ENCODE data around the gene NEU2. TPM values are rescaled to one million over a fixed set of nuclear protein-coding genes. Genes with fewer than 3 reads are reported as not detected.

The NEU2 gene
- not detected for total RNA-seq
- not detected for polyA plus RNA-seq
- long read RNA-seq, donor 1: 0 reads
- long read RNA-seq, donor 2: 0 reads

DNA sequence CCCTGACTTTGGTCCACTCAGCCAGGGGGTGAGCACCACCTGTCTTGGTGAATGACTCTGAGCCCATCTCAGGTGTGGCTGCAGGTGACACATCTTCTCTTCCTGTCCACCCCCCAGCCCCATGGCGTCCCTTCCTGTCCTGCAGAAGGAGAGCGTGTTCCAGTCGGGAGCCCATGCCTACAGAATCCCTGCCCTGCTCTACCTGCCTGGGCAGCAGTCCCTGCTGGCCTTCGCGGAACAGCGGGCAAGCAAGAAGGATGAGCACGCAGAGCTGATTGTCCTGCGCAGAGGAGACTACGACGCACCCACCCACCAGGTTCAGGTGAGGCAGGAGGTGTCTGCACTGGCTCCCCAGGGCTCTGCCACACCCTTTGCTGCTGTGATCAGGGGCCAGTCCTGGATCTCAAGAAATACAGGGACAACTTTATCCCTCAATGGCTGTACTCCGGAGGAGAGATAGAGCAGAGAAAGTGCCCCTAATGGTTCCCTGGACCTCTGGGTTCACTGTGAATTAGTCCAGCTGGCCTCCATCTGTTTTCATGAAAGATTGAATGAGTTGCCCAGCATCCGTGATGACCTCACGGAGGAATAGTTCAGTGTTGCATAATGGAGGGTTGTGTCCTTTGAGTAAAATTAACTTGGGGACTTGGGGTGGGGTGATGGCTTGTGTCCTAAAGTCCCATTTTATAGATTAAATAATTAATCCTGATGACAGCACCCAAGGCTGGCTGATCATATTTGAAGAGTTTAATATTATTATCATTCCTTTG lies at the start of gene NEU2:
Gene NEU2 (plus strand): TSS at position 122 of the 770 bp plus-strand sequence. CDS start 0 bp downstream, at position 122.
- 93 to 96% (median 94%) methylated on average over 13 of the region's 13 CpGs for WGBS, 5 donors
- Histone ChIP-seq H3K36me3 (no peaks in the 10 kb centered on the region), H3K27me3 (replicated peaks in 1 of 7) (no peaks in the 10 kb centered on the region), H3K4me3 (no peak within 1 kb of the TSS), H3K27ac (no peak within 1 kb of the TSS), H3K4me1 (no peaks in the 10 kb centered on the region), H3K9me3 (no peaks in the 10 kb centered on the region)
- TF ChIP-seq POLR2A (IDR thresholded peaks at IDR 0.05) (no peak), POLR2AphosphoS5 (IDR thresholded peaks at IDR 0.05) (no peak)
- TF ChIP-seq, protein P1, sequence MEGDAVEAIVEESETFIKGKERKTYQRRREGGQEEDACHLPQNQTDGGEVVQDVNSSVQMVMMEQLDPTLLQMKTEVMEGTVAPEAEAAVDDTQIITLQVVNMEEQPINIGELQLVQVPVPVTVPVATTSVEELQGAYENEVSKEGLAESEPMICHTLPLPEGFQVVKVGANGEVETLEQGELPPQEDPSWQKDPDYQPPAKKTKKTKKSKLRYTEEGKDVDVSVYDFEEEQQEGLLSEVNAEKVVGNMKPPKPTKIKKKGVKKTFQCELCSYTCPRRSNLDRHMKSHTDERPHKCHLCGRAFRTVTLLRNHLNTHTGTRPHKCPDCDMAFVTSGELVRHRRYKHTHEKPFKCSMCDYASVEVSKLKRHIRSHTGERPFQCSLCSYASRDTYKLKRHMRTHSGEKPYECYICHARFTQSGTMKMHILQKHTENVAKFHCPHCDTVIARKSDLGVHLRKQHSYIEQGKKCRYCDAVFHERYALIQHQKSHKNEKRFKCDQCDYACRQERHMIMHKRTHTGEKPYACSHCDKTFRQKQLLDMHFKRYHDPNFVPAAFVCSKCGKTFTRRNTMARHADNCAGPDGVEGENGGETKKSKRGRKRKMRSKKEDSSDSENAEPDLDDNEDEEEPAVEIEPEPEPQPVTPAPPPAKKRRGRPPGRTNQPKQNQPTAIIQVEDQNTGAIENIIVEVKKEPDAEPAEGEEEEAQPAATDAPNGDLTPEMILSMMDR (IDR thresholded peaks at IDR 0.05 in 8 of 11, conservative IDR thresholded peaks at IDR 0.05 in 3 of 11): no peak
- DNase-seq: peak; percentile 60
- intact Hi-C loops (cut with DNase I; ENCODE audit: low total_unique reads): no loop called here

DNA sequence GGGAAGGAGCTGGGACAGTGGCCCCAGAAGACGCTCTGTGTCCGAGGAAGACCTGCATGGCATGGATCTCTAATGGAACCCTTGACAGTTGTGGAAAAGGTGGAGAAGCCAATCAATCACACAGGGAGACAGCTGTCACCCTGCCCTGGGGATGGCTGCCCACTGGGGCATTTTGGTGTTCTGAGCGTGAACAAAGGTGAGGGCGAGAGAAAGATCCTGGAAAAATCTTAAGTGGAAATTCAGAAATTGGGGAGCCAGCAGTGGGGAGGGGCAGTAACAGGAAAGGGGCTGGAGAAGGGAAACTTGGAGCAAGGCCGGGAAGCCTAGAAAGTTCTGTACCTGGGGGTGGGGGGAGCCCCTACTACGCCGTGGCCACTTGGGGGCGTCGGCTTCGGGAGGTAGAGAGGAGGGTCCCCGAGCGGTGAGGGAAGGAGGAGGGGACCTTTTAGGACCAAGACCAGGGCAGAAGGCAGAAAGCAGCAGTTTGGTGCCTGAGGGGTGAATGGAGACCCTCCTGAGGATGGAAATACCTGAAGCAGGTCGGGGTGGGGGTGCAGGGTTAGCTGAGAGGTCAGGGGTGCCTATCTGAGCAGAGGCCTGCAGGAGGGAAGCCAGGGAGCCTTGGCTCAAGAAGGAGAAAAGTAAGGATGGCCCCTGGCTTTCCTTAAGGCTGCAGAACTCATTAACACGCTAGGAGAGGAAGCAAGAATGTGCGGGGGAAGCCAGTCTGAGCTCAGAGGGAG lies 49.4 kb upstream of the NEU2 start:
- H3K27ac ChIP-seq: no peak overlapping the region
- DNase-seq: no peak
- 47 to 59% (median 52%) methylated on average over 15 of the region's 15 CpGs for WGBS, 5 donors
- H3K4me1 ChIP-seq: no peaks in the 10 kb centered on the region
- H3K9me3 ChIP-seq: peaks cover 0 to 8% (median 0%) of the 10 kb centered on the region in 8 donors
- H3K4me3 ChIP-seq: no peak overlapping the region
- TF ChIP-seq POLR2AphosphoS5 (IDR thresholded peaks at IDR 0.05) (no peak), POLR2A (IDR thresholded peaks at IDR 0.05) (no peak)
- TF ChIP-seq, protein P1 (IDR thresholded peaks at IDR 0.05 in 8 of 11, conservative IDR thresholded peaks at IDR 0.05 in 3 of 11): no peak
- intact Hi-C loops (cut with DNase I; ENCODE audit: low total_unique reads): no loop called here
- H3K27me3 ChIP-seq (replicated peaks in 1 of 7): peaks cover 0 to 24% (median 0%) of the 10 kb centered on the region in 7 donors
- no peaks in the 10 kb centered on the region for H3K36me3 ChIP-seq

DNA sequence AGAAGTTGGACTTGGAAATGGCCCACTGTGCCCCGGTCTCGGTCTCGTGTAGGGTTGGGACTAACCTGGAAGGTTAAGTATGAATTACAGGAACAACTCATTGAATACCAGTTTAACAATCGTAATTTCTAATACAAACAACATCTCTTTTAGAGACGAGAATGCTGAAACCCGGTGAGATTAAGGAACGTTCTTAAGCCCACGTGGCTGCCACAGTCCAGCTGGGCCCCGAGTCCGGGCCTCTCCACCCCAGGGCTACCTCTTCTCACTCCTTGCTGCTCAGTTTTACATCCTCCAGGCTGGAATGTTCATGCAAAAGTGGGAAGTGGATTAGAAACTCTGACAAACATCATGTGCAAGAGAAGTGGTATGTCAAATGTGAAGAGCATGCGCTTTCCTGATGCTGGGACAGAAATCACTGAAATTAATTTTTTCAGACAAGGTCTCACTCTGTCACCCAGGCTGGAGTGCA lies 48.8 kb upstream of the NEU2 start:
- Histone ChIP-seq H3K27ac (no peak overlapping the region), H3K4me3 (no peak overlapping the region), H3K36me3 (no peaks in the 10 kb centered on the region), H3K27me3 (replicated peaks in 1 of 7) (peaks cover 0 to 24% (median 0%) of the 10 kb centered on the region in 7 donors), H3K4me1 (no peaks in the 10 kb centered on the region), H3K9me3 (peaks cover 0 to 8% (median 0%) of the 10 kb centered on the region in 8 donors)
- TF ChIP-seq POLR2AphosphoS5 (IDR thresholded peaks at IDR 0.05) (no peak), POLR2A (IDR thresholded peaks at IDR 0.05) (no peak)
- TF ChIP-seq, protein P1 (IDR thresholded peaks at IDR 0.05 in 8 of 11, conservative IDR thresholded peaks at IDR 0.05 in 3 of 11): no peak
- peak; percentile 27 for DNase-seq
- WGBS, 5 donors: 78 to 82% (median 80%) methylated on average over 11 of the region's 11 CpGs
- intact Hi-C loops (cut with DNase I; ENCODE audit: low total_unique reads): no loop called here

Measured in spleen (tissue), 13 donors.